Activated T-cell treated with anti-CD3 and anti-CD28 coated beads for 4 hours (primary cell): ENCODE results near the gene IDH2.
"Not testable (repeated sequence)": the region's sequence is repeated elsewhere in the genome, so short reads cannot be mapped to it uniquely, and the experiment has no call there.

ENCODE experiments used
- DNase-seq: peaks from one replicate; pipeline ENCODE4 v3.0.0-alpha.2; 2020

The IDH2 gene

DNA sequence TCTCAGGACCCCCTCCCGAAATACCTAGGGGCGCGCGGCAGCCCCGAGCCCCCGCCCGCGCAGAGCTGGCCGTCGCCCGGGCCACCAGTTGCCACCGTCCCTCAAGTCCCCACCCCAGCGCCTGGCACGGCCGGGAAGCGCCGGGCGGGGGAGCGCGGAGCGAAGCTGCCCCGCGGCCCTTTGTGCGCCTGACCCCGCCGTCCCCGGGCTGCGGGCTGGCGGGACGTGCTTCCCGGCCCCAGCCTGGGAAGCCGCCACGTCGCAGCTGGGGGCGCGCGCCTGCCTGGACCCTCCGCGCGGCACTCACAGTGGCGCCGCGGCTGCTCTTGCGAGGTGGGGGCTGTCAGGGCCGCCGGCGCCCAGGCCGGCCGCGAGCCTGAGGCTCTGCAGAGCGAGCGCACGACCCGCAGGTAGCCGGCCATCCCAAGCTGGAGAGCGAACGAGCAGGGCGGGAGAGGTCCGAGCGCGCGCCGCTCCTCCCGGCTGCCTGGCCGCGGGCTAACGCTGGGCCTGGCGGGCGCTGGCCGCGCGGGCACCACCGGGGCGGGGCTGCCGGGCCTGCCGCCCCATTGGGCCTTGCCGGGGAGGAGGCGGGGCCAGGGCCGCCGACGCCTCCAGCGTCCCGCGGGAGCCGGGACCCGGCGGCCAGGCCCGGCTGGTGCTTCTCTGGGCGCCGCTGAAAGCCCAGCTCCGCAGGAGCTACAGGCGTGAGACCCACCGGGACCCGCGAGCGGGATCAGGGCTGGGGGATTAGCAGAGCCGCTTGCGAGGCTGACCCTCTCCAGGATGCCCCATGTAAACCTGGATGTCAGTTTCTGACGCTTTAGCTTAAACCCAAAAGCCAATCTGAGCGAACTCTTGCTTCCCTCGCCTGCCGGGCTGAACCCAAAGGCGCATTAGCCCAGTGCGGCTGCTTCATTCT is at the start of gene IDH2:
IDH2 (minus strand) TSS at position 500 of the 922 bp plus-strand sequence; CDS start at position 422, 78 bp downstream.
- peak; percentile 45 for DNase-seq

DNA sequence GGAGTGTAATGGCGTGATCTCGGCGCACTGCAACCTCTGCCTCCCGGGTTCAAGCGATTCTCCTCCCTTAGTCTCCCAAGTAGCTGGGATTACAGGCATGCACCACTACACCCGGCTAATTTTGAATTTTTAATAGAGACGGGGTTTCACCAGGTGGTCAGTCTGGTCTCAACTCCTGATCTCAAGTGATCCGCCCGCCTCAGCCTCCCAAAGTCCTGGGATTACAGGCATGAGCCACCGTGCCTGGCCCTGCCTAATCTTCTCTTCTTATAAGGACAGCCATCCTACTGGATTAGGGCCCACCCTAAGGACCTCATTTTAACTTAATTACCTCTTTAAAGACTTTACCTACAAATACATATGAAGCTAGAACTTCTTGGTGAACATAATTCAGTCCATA is 48.3 kb upstream of the IDH2 start:
- DNase-seq = not testable (repeated sequence)

DNA sequence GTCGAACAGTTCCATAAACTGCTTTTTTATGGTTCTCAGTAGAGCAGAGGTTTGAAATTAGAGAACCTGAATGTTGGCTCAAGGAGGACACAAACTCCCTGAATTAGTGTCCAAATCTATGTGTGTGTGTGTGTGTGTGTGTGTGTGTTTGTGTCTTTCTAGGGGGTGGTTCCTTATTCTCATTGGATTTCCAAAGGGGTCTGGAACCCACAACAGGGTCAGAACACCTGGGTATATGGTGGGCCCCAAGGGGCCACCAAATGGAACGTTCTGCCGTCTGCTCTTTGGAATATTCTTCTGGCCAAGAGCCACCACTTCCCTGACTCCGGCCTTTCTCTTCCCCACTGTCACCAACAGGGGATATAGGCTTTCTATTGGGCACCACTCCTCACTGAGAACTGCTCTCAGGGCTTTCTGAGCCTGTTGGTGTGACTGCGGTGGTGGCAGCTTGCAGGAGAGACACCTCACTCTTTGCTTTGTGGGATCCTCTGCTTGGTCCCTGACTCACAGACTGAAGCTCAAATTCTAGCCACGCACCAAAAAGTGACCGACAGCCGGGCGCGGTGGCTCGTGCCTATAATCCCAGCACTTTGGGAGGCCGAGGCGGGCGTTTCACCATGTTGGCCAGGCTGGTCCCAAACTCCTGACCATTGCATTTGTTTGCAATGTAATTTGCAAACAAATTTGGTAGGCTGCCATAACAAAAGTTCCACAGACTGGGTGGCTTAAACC is 47.5 kb upstream of the IDH2 start:
- no peak for DNase-seq

DNA sequence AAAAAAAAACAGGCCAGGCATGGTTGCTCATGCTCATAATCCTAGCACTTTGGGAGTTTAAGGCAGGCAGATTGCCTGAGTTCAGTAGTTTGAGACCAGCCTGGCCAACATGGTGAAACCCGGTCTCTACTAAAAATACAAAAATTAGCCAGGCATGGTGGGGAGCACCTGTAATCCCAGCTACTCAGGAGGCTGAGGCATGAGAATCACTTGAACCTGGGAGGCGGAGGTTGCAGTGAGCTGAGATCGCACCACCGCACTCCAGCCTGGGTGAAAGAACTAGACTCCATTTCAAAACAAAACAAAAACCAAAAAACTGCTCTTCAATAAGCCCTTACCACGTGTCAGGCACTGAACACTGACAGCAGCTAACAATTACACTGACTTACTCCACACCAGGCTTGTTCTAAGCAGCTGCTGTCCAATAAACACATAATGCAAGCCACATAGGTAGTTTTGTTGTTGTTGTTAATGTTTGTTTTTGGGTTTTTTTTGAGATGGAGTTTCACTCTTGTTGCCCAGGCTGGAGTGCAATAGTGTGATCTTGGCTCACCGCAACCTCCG is 44.0 kb upstream of the IDH2 start:
- not testable (repeated sequence) for DNase-seq

DNA sequence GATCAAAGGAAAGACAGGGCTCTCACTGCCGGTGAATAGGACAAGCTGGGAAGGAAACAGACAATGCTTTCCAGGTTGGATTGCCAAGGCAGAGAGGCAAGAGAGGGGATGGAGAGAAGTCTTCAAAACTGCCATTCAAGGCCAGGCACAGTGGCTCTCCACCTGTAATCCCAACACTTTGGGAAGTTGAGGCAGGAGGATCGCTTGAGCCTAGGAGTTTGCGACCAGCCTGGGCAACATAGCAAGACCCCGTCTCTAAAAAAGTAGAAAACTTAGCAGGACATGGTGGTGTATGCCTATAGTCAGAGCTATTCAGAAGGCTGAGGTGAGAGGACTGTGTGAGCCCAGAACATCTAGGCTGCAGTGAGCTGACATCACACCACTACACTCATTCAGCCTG is 43.5 kb upstream of the IDH2 start:
- no peak for DNase-seq

DNA sequence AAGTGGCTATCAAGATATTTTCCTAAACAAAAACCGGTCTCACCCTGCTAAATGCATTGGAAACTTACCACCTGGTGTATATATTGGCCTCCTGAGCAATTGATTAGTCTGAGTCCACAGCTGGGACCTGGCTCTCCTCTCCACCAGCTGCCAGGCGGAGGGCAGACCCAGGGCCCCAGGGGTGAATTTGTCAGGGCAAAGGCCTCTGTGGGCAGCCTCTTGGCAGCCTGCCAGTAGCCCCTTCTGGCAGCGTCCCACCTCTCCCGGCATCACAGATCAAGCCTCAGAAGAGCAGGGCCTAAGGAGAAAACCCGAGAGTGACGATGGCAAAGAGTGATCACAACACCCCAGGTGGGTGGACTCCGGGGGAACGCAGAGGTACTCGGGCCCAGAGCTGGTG is 43.0 kb upstream of the IDH2 start:
- DNase-seq = no peak

DNA sequence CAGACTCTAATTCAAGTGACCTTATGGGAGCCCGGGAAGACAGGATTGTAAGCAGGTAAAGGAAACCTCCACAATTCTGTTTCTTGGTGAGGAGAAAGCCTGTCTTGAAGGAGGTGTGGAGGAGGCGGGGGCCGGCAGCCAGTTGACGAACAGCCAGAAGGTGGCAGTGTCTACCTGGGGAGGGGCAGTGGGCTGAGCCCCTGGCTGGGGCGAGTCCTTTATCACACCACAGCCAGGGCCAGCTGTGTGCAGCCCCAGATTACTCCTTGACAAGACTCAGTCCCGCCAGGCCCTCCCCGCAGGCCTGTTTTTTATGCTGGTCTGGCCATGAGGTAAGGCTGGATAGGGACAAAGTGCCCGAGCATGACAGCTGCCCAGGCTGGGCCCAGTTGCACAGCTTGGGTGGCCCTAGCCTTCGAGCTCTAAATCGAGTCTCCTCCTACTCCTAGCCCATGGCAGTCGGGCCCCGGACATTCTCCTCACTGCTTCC is 40.9 kb upstream of the IDH2 start:
- DNase-seq = peak; percentile 49

DNA sequence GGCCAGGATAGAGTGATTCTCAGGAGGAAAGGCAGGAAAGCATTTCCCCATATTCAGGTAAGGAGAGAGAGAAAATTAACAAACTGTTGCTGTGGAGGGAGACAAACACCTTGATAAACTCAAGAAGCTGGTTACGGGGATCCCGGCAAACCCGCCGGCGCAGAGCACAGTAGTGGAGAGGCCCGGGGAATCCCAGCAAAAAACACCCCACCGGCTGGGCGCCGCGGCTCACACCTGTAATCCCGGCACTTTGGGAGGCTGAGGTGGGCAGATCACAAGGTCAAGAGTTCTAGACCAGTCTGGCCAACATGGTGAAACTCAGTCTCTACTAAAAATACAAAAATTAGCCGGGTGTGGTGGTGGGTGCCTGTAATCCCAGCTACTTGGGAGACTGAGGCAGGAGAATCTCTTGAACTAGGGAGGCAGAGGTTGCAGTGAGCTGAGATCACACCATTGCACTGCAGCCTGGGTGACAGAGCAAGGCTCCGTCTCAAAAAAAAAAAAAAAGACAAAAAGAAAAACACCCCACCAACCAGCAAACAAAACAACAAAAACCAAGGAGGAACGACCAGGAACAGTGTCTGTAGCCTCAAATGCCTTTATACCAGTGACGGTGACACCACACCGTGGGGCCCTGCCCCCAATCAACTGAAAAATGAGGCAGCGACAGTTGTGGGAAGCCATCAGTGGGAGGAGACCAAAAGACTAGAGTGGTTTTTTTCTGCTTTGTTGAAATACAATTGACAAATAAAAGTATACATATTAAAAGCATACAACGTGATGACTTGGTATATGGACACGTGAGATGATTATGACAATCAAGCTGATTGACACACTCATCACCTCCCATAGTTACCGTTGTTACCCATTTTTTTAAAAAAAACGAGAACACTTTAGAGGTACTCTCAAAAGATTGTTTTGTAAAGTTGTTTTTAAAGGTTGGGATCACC is 40.2 kb upstream of the IDH2 start:
- DNase-seq = peak; percentile 34

DNA sequence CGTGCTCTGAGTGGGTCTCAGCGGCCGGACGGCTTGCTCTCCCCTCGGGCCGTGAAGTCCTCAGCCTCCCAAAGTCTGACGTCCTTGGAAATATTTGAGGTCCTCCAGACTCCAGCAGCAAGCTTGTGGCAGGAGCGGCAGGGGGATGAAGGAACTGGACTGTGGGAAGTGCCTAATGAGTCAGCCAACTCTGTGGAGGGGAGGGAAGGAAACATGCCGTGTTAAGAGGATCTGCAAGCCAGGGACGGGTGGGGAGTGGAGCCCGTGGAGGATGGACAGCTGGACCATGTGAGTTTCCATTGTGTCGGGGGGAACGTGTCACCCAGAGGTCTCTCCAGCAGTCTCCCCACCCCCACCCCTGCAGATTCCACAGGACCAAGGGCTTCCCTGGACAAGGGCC is 39.4 kb upstream of the IDH2 start:
- no peak for DNase-seq

DNA sequence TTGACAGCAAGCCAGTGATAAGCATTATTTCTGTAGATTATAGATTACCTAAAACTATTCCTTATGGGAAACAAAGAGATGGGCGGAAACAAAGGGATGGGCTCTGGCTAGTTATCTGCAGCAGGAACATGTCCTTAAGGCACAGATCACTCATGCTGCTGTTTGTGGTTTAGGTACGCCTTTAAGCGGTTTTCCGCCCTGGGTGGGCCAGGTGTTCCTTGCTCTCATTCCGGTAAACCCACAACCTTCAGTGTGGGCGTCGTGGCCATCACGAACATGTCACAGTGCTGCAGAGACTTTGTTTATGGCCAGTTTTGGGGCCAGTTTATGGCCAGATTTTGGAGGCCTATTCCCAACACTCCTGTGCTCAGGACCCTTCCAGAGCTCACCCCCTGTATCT is 37.3 kb upstream of the IDH2 start:
- not testable (repeated sequence) for DNase-seq

DNA sequence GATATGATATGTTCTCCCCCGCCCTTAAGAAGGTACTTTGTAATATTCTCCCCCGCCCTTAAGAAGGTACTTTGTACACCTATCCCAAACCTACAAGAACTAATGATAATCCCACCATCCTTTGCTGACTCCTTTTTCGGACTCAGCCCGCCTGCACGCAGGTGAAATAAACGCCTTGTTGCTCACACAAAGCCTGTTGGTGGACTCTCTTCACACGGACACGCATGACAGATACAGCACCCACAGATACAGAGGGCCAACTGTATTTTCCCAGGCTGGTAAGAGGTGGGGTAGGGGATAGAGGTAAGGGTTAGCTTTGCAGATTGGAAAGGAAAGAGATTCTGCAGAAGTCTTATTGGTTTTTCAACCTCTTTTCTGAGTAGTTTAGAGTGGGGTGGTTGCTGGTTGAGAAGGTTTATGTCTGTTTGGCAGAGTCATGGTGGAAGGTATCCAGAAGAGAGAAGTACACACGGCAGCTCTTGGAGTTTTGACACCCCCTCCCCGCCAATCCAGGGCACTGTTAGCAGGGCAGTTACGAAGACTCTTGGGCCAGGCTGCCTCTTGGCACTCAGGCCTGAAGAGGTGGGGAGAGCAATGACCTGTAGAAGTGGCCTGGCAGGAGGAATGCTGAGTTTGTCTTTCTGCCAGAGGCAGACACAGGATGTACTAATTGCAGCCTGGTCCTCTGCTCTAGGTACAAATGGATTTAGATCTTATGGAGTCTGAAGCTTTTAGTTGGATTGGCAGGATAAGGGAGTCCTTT is 36.0 kb upstream of the IDH2 start:
- no peak for DNase-seq

DNA sequence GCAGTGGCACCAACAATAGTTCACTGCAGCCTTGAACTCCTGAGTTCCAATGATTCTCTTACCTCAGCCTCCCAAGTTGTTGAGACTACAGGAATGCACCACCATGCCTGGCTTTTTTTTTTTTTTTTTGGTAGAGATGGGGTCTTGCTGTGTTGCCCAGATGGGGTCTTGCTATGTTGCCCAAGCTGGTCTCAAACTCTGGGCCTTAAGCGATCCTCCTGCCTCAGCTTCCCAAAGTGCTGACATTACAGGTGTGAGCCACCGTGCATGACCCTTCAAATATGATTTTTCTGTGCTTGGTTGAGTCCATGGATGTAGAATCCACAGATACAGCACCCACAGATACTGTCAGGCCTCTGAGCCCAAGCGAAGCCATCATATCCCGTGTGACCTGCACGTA is 30.2 kb upstream of the IDH2 start:
- no peak for DNase-seq

DNA sequence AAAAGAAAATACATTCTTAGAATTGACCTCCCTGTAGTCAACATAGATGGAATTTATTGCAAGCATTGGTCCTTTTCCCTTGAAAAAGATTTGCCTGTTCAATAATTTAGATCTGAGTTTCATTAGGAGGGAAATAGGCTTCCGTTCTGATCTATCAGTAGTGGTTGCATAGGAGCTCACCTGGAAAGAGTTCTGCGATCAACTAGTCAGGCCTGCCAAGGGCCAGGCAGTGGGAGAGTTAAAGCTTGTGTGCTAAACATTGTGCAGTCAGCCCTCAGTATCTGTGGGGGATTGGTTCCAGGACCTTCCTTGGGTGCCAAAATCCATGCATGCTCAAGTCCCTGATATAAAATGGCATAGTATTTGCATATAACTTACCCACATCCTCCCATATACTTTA is 29.6 kb upstream of the IDH2 start:
- no peak for DNase-seq

DNA sequence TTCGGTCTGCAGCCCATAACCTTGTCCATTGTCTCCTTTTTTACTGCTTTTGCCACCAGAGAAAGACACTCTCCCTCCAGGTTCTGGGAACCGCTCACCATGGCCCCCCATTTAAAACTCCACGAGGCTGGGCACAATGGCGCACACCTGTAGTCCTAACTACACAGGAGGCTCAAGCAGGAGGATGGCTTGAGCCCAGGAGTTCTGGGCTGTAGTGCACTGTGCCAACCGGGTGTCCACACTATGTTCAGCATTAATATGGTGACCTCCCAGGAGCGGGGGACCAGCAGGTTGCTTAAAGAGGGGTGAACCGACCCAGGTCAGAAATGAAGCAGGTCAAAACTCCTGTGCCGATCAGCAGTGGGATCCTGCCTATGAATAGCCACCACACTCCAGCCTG is 28.0 kb upstream of the IDH2 start:
- no peak for DNase-seq

DNA sequence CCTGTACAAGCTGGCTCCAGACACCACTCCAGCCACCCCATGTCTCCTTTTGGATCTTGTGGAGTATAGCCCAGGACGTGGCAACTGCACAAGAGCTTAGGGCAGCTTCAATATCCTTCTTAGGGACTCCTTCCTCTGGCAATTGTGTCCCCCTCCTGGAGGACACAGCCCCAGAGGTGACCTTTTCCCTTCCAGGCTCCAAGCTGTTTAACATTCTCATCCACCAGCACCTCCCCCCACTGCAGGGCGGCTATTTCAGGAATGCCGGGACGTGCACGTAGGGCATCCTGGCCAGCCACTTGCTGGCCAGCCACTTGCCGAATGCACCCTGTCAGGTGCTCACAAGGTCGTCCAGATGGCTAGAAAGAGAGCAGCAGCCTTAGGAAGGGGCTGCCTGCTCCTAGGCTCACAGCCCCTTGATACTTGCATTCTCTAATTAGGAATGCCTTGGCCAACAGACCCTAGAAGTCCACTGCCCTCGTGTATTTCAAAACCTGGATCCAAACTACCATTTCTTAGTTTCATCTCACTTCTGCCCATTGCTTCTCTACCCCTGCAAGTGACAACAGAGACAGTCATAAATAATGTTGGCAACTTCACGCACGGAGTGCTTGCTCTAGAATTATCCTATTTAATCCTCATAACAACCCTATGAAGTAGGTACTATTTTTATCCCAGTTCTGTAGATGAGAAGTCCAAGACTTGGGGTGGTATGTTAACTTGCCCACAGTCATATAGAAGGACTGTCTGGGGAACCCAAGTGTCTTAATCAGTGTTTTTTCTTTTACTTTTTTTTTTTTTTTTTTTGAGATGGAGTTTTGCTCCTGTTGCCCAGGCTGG is 24.5 kb upstream of the IDH2 start:
- DNase-seq = no peak

DNA sequence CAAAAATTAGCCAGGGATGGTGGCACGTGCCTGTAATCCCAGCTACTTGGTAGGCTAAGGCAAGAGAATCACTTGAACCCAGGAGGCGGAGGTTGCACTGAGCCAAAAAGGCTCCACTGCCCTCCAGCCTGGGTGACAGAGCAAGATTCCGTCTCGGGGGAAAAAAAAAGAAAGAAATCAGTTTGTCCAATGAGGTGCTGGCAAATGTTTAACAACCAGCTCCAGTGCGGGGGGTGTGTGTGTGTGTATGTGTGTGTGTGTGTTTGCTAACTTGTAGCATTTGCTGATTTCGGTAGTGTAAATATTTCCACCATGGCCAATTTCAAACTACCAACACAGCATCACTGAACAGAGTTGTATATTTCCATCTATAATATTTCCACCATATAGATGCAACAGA is 23.8 kb upstream of the IDH2 start:
- DNase-seq = no peak

DNA sequence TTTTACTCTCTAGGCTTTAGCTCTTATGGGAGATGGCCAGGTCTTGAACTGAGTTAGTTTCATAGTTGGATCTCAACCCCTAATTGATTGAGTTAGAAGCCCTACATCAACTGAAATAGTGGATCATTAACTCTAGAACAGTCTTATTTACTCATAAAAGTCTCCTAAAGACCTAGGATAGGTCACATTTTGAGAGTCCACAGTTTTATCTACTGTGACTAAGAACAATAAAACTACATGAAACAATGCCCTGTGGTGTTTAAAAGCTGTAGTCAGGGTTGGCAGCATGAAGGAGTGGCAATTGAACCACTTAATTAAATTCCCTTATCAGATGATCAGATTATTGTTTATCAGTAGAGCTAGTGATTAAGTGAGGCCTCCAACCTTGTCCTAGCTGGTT is 22.2 kb upstream of the IDH2 start:
- no peak for DNase-seq

DNA sequence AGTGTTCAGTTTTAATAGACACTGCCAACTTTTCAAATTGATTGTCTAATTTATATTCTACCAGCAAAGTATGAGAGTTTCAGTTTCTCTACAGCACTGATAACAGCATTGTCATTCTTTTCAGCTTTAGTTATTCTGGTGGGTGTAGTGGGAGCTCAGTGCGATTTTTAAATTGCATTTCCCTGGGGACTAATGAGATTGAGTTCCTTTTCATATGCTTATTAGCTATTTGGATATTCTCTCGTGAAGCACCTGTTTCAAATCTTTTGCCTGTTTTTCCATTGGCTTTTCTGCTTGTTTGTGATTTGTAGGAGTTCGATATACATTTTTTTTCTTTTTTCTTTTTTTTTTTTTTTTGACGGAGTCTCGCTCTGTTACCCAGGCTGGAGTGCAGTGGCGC is 18.8 kb upstream of the IDH2 start:
- DNase-seq = no peak

DNA sequence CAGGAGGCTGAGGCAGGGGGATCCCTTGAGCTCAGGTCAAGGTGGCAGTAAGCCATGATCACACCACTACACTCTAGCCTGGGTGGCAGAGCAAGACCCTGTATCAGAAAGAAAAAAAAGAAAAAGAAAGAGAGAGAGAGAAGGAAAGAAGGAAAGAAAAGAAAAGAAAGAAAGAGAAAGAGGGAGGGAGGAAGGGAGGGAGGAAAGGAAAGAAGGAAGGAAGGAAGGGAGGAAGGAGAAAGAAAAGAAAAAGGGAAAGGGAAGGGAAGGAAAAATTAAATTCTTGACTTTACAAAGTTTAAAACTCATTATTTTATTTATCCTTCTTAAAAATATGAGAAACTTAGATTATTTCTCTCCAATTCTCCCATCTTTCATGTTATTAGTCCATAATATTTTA is 17.1 kb upstream of the IDH2 start:
- no peak for DNase-seq

DNA sequence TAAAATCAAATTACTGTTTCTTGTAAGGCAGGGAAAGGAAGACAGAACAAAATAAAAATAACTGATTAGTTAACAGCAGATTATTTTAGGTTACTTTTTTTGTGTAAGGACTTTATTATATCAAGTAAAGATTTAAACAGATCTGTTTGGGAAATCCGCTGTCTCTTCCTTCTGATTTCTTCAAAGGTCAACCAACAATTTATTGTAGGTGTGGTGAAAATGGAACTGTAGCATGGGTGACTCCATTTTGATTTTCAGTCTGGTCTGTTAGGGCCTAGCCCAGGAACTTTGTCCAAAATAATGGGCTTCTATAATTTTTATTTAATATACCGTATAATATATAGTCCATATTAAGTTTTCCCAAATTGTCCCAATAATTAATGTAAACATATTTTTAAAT is 13.5 kb upstream of the IDH2 start:
- DNase-seq = no peak

DNA sequence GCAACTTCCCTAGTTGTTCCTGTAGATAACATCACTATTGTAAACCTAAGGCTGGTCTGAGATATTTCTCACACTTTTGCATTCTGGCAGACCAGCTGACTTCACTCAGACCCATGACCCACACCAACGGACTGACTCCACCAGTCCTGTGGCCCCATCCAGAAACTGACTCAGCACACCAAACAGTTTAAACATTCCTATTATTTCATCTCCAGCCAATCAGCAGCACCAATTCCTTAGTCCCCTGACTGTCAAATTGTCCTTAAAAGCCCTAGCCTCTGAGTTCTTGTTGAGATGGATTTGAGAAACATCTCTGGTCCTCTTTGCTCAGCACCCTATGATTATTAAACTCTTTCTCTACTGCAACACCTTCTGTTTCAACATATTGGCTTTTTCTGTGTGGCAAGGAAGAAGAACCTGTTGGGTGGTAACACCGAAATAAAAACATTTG is 12.2 kb upstream of the IDH2 start:
- DNase-seq = no peak
